IPS-NIHi7 (cell line): ENCODE results near the gene STX18.
"Not testable (repeated sequence)": the region's sequence is repeated elsewhere in the genome, so short reads cannot be mapped to it uniquely, and the experiment has no call there.

ENCODE experiments used
- DNase-seq: peaks from one replicate; pipeline ENCODE4 v3.0.0; 2012; ENCODE audit warnings: mixed read lengths; ENCODE audit errors: extremely low spot score

The STX18 gene

DNA sequence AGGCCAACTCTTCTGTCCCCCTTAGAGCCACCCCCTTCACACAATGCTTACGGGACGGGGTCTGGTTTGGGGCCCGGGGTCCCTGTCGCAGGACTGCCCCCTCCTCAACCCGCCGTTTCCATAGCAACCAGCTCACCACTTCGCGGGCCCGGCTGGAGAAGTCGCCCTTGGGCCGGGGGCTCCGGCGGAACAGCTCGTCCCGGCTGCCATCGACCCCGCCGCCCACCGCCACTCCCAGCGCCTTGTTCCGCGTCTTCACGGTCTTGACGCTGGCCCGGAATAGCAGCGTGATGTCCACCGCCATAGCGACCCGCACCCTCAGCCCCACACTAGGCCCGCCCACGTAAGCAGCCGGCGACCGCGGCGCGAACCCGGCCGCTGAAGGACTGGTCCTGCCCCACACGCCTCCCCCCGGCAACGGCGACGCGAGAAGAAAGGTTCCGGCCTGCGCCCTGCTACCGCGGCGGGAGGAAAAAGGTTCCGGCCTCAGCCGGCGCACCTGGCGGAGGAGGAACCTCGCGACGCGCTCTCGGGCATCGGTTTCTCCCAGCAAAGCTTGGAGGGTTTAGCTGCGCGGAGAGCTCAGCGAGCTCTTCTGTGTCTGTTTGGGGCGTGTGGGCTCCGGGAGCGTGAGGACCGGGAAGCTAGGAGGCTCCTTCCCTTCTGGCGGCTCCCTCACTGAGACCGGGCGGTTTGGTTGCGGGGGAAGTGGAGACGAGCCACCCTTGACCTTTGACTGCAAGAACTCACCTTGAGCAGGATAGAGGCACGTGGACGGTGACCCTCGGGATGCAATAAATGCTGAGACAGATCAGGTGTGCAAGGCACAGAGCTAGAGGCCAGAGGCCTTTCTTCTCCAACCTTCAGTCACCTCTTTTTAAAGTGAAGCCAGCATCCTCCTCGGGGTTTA is at the start of gene STX18:
STX18 (minus strand) TSS at position 388 of the 910 bp plus-strand sequence; CDS start at position 304, 84 bp downstream.
- peak; percentile 97 for DNase-seq

DNA sequence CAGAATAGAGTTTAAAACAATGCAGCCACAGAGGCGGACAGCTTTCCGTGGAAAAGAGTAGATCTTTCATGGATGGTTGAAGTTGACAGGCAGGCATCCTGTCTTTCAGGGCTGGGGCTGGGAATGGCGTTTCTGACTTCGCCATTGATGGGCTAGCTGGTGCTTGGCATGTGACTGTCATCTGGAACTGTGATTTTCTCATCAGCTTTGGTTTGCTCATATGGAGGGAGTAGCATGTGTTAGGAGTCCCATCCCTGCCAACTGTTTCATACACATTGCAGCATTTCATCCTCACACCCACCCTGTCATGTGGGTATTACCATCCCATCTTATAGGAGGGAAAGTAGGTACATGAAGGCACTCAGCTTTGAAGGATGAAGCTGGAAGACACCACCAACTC is 49.2 kb upstream of the STX18 start:
- no peak for DNase-seq

DNA sequence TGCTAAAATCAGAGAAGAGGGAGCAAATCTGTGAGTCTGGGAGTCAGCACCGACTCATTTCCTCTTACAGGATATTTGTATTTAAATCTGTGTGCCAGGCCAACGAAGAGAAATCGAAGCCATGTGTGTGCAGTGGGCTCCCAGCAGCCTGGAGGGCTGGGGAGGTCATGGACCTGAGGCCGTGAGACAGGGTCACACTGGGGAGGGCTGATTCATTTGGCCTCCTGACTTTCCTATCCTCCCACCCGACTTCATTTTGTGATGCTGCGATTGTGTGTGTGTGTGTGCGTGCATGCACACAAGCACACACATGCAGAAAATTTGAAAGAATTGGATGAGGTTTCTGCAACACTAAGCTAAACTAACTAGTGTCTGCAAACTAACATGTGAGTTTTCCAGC is 48.7 kb upstream of the STX18 start:
- DNase-seq: no peak

DNA sequence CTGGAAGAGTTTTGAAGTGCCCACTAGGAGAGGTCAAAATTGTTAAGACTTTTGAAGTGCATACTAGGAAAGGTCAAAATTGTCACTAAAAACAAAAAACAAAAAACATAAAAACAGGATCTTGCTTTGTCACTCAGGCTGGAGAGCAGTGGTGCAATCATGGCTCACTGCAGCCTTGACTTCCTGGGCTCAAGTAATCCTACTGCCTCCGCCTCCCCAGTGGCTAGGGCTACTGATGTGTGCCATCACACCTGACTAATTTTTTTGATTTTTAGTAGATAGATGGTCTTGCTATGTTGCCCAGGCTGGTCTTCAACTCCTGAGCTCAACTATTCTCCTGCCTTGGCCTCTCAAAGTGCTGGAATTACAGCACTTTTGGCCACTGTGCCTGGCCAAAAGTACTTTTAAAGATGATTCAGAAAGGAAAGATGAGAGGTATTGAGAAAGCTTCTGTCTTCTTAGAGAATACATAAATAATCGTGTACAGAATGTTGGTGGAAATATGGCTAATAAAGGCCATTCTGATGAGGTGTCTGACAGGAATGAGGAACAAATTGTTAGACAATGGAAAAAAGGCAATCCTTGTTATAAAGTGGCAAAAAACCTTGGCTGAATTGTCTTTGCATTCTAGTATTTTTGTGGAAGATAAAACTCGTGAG is 43.3 kb upstream of the STX18 start:
- DNase-seq: no peak

- DNase-seq: no peak
These were observed 41.8 kb upstream of the STX18 start for GRCh38 chr4:4583606-4584005.

- no peak for DNase-seq
These were observed 40.8 kb upstream of the STX18 start for GRCh38 chr4:4582653-4583052.

DNA sequence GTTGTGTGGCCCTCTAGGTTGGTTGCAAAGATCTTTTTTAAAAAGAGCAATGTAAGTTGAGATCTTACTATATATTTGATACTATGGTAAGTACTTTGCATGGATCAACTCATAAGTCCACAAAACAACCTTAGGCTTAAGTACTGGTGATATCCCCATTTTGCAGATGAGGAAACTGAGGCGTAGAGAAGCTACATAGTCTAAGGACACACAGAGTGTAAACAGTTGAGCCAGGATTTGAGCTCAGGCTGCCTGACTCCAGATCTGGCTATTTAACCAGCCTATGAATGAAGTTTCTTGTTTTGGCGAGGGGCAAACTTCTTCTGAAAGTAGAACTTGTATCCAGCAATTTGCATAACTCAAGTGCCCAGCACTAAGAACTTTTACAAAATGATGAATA is 38.6 kb upstream of the STX18 start:
- no peak for DNase-seq

DNA sequence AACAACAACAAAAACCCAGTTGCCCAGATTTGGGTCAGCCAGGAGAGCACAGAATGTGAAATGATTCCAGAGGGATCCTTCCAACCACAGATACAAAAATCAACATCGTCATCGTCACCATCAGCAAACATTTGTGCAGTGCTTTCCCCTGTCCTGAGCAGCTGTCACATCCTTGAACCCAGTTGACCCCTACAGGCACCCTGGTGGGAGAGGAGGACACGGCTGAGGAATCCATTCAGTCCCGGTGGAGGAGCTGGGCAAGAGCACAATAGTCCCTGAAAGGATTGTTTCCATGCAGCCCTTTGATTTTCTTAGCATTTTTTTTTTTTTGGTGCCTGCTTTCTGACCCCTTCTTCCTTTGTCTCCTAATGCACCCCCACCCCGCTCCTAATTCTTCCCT is 37.1 kb upstream of the STX18 start:
- no peak for DNase-seq

DNA sequence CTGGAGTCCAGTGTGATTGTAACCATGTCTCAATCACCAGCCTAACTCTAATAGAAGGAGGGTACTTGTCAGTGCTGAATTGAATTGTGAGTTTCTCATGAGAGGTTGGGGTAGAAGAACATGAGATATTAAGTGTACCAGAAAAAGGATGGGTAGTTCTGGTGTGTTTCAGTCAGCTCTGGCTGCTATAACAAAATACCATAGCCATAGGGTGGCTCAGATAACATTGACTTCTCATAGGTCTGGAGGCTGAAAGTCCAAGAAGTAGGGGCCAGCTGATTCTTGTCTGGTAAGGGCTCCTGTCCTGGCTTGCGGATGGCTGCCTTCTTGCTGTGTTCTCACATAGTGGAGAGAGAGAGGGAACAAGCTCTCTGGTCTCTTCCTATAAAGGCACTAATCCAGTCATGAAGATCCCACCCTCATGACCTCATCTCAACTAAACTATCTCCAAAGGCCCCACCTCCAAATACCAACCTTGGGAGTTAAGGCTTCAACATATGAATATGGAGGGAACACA is 35.6 kb upstream of the STX18 start:
- DNase-seq: no peak

- peak; percentile 92 for DNase-seq
These were observed 33.7 kb upstream of the STX18 start for GRCh38 chr4:4575284-4576211.

DNA sequence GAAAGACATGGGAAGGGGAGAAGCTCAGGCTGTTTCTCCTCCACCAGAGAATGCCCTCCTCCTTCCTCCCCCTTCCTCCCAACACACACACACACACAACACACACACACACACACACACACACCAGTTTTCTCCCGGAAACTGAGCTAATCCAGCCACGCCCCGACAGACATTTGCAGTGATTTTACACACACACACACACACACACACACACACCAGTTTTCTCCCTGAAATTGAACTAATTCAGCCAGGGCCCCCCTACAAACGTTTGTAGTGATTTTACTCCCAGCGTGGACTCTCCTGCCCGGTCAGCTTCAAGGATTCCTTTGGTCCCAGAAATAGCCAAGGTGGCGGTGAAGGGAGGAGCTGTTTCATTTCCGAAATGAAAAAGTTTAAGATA is 32.9 kb upstream of the STX18 start:
- DNase-seq: peak; percentile 38

DNA sequence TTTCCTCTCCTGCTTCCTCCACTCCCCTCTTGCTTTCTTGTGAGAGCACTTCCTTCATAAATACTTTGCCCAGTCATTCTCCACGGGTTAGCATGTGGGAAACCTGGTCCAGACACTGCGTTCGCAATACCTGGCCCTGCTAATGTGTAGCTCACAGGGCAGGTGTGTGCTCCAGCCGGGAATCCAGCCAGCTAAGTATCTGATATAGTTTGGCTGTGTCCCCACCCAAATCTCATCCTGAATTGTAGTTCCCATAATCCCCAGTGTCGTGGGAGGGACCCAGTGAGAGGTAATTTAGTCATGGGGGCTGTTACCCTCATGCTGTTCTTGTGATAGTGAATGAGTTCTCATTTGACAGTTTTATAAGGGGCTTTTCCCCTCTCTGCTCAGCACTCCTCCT is 32.2 kb upstream of the STX18 start:
- DNase-seq: no peak

GRCh38 chr4:4572821-4573220 is 31.0 kb upstream of the STX18 start:
- no peak for DNase-seq

DNA sequence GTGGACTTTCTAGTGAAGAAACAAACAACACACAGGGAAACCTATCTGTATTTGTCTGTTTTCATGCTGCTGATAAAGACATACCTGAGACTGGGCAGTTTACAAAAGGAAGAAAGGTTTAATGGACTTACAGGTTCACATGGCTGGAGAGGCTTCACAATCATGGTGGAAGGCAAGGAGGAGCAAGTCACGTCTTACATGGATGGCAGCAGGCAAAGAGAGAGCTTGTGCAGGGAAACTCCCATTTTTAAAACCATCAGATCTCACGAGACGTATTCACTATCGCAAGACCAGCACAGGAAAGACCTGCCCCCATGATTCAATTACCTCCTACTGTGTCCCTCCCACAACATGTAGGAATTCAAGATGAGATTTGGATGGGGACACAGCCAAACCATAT is 28.0 kb upstream of the STX18 start:
- not testable (repeated sequence) for DNase-seq

- DNase-seq: no peak
These were observed 27.1 kb upstream of the STX18 start for GRCh38 chr4:4568806-4569427.

DNA sequence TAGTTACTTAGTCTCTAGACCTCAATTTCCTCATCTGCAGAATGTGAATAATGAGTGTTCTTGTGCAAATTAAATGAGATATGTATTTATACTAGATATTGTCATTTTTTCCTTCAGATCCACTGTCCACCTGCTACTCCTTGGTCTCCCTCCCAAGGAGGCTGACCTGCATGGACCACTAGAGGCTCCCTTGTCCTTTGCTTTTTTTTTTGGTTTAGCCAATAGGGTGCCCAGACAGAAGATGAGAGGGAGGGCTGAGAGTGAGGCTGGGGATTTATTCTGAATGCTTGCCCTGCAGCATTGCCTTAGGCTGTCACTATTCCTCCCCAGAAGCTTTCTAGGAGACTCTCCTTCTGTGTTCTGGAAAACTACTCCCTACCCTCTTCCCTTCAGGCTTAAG is 24.5 kb upstream of the STX18 start:
- DNase-seq: not testable (repeated sequence)

DNA sequence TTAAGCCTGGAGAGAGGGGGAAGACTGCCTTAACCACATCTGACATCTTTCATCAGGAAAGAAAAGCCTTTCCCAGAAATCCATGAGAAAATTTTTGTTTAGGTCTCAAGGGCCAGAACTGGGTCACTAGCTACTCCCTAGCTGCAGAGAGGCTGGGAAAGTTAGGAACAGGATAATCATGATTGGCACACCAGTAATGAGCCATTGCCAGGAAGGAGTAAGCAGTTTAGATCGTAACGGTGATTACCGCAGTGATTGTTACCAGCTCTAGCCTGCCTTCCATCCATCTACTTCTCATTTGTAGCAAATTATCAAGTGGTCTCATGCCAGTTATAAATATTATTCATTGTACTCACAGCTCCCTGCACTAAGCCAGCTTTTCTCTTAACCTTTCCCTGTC is 22.7 kb upstream of the STX18 start:
- DNase-seq: no peak

- no peak for DNase-seq
These were observed 18.8 kb upstream of the STX18 start for GRCh38 chr4:4560642-4561041.

DNA sequence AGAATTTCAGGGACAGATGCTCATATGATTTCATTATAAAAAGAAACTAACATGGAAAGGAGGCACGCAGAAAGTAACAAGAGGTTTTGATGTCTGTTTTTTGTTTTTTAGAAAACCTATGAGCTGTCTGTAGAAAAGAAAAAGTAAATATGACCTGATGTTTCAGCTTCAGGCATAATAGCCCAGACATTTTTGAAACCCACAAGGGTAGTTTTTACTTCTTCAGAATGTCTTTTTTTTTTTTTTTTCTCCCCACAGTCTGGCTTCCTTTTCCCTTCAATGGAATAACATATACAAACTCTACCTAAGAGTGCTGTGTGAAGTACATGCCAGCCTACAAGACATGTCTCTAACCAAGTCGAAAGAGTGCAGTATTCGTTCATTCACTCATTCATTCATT is 18.3 kb upstream of the STX18 start:
- DNase-seq: no peak

DNA sequence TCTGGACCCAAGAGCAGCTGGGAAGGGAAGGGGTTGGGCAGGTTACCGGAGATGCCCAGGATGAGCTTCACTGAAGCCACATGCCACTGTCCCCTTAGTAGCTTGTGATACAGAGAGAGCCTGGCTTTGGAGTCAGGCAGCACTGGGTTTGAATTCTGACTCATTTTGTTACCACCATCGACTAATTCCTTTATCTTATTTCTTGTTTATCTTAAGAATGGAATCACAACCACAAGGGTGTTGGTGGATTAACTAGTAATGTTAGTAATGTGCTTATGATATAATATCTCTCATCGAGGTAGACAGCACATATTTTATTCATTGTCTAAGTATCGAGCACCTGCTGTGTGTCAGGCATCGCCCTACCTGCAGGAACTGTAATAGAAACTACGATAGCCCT is 17.7 kb upstream of the STX18 start:
- no peak for DNase-seq

DNA sequence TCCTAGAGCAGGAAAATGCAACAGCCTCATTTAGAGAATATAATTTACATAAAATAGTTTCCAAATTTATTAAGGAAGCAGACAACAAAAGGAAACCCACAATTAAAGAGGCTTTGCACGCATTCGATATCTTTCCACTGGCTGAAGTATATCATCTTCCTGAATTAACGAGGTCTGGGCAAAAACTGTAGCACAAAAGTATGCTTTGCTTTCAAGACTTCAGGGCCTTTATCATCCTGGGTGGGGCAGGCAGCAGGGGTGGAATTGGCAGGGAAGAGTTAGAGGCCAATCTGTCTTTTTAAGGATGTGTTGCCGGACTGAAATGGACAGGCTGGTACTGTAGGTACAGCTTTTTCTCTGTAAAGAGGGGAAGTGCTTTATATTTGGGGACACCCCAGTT is 17.0 kb upstream of the STX18 start:
- no peak for DNase-seq
